Astrocyte (in vitro differentiated cells and primary cell): ENCODE results near the gene NTRK1. TPM values are rescaled to one million over a fixed set of nuclear protein-coding genes. Genes with fewer than 3 reads are reported as not detected.

Experiments
- DNase-seq: peaks from one replicate; pipeline ENCODE4 v3.0.0-alpha.2; 2010; ENCODE audit warnings: low read depth
- FAIRE-seq: peaks from 2 replicates; lab custom pipeline; 2011; peaks lifted over from hg19 to GRCh38; lab: Jason Lieb, UNC
- H2AFZ ChIP-seq: 2 replicates; pipeline ENCODE4 v1.6.0; 2012; ENCODE audit warnings: low read depth, low read length, inconsistent platforms
- H3K27ac ChIP-seq: 2 replicates; pipeline ENCODE4 v1.5.1; 2011; ENCODE audit warnings: low read depth, low read length, inconsistent platforms
- H3K27me3 ChIP-seq: 2 replicates; pipeline ENCODE4 v1.6.0; 2011; ENCODE audit warnings: low read length, inconsistent platforms; ENCODE audit not compliant: insufficient read depth
- H3K36me3 ChIP-seq: 2 replicates; pipeline ENCODE4 v1.5.1; 2011; ENCODE audit warnings: low read length, inconsistent platforms; ENCODE audit not compliant: insufficient read depth
- H3K4me1 ChIP-seq: 2 replicates; pipeline ENCODE4 v1.5.1; 2011; ENCODE audit warnings: low read length, inconsistent platforms; ENCODE audit not compliant: insufficient read depth
- H3K4me2 ChIP-seq: 2 replicates; pipeline ENCODE4 v1.6.0; 2012; ENCODE audit warnings: low read length, inconsistent platforms
- H3K4me3 ChIP-seq: 2 replicates; pipeline ENCODE4 v1.5.1; 2011; ENCODE audit warnings: low read depth, mild to moderate bottlenecking, low read length, inconsistent platforms; ENCODE audit not compliant: insufficient read depth
- H3K79me2 ChIP-seq: 2 replicates; pipeline ENCODE4 v1.6.0; 2012; ENCODE audit warnings: mild to moderate bottlenecking, low read length, inconsistent platforms; ENCODE audit not compliant: insufficient read depth
- H3K9ac ChIP-seq: 2 replicates; pipeline ENCODE4 v1.6.0; 2012; ENCODE audit warnings: mild to moderate bottlenecking, low read length, inconsistent platforms
- H3K9me3 ChIP-seq: 2 replicates; pipeline ENCODE4 v1.5.1; 2012; ENCODE audit warnings: low read depth, mild to moderate bottlenecking, low read length, inconsistent platforms; ENCODE audit not compliant: insufficient read depth
- H4K20me1 ChIP-seq: 2 replicates; pipeline ENCODE4 v1.6.0; 2012; ENCODE audit warnings: low read length, inconsistent platforms; ENCODE audit not compliant: insufficient read depth
- H3K27ac Mint-ChIP-seq: one replicate; pipeline ENCODE4 v1.8.0; 2021; ENCODE audit warnings: mild to moderate bottlenecking, mixed read lengths; ENCODE audit not compliant: unreplicated experiment
- H3K27me3 Mint-ChIP-seq: one replicate; pipeline ENCODE4 v1.8.0; 2021; ENCODE audit warnings: low read depth, mixed read lengths; ENCODE audit not compliant: unreplicated experiment
- H3K36me3 Mint-ChIP-seq: one replicate; pipeline ENCODE4 v1.8.0; 2021; ENCODE audit warnings: low read depth, mixed read lengths; ENCODE audit not compliant: unreplicated experiment
- H3K4me1 Mint-ChIP-seq: one replicate; pipeline ENCODE4 v1.8.0; 2021; ENCODE audit warnings: low read depth, mixed read lengths; ENCODE audit not compliant: unreplicated experiment
- H3K4me3 Mint-ChIP-seq: one replicate; pipeline ENCODE4 v1.8.0; 2021; ENCODE audit warnings: mild to moderate bottlenecking, moderate library complexity, mixed read lengths; ENCODE audit not compliant: unreplicated experiment
- H3K9me3 Mint-ChIP-seq: one replicate; pipeline ENCODE4 v1.8.0; 2021; ENCODE audit warnings: mild to moderate bottlenecking, mixed read lengths; ENCODE audit not compliant: unreplicated experiment
- EZH2 ChIP-seq: IDR thresholded peaks from 2 replicates; pipeline ENCODE4 v1.6.1; 2012; ENCODE audit warnings: mild to moderate bottlenecking, low read length, inconsistent platforms; ENCODE audit not compliant: insufficient read depth
- total RNA-seq: library from RNA; stranded (reverse); gene quantifications from 2 replicates; pipeline ENCODE4 v1.2.1, GENCODE V29; 2021
- TF ChIP-seq, protein P1 (sequence below): IDR thresholded peaks from 2 replicates; pipeline ENCODE4 v1.5.1; 2011; ENCODE audit warnings: low read depth, mild to moderate bottlenecking, inconsistent platforms, low read length, moderate library complexity; ENCODE audit not compliant: insufficient read depth

Gene NTRK1
- total RNA-seq, 1 donor from 2014 or later, result 0.27 TPM

DNA sequence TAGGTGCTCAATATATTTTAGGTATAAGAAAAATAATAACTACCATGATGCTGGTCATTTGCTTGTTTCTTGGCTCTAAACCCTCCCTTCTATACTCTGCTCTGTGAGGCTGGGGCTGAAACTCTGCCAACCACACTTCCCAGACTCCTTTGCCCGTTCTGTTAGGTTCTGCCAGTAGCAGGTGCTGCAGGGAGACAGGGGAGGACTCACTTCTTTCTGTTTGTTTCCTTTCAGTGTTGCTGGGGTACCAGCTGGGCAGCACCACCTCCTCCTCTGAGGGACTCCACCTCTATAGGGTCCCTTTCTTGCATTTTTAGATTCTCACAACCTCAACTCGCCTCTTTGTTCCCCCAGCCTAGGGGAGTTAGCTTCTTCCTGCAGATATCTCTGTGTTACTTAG is 27.1 kb upstream of the NTRK1 start:
- H4K20me1 ChIP-seq, result peaks cover 5% of the 10 kb centered on the region
- FAIRE-seq (no peak), DNase-seq (no peak)
- peaks cover 88% of the 10 kb centered on the region for H3K27me3 Mint-ChIP-seq
- peaks cover 63% of the 10 kb centered on the region for H3K27me3 ChIP-seq
- no peaks in the 10 kb centered on the region for H3K9me3 ChIP-seq
- no peak overlapping the region for H3K4me3 Mint-ChIP-seq
- H3K4me2 ChIP-seq, result no peak overlapping the region
- H3K9ac ChIP-seq, result no peak overlapping the region
- no peaks in the 10 kb centered on the region for H3K79me2 ChIP-seq
- no peaks in the 10 kb centered on the region for H3K4me1 ChIP-seq
- no peaks in the 10 kb centered on the region for H3K9me3 Mint-ChIP-seq
- no peak overlapping the region for H2AFZ ChIP-seq
- peaks cover 5% of the 10 kb centered on the region for H3K36me3 Mint-ChIP-seq
- TF ChIP-seq, protein P1, sequence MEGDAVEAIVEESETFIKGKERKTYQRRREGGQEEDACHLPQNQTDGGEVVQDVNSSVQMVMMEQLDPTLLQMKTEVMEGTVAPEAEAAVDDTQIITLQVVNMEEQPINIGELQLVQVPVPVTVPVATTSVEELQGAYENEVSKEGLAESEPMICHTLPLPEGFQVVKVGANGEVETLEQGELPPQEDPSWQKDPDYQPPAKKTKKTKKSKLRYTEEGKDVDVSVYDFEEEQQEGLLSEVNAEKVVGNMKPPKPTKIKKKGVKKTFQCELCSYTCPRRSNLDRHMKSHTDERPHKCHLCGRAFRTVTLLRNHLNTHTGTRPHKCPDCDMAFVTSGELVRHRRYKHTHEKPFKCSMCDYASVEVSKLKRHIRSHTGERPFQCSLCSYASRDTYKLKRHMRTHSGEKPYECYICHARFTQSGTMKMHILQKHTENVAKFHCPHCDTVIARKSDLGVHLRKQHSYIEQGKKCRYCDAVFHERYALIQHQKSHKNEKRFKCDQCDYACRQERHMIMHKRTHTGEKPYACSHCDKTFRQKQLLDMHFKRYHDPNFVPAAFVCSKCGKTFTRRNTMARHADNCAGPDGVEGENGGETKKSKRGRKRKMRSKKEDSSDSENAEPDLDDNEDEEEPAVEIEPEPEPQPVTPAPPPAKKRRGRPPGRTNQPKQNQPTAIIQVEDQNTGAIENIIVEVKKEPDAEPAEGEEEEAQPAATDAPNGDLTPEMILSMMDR, result no peak
- no peak for TF ChIP-seq EZH2
- no peaks in the 10 kb centered on the region for H3K36me3 ChIP-seq
- no peak overlapping the region for H3K27ac ChIP-seq
- H3K27ac Mint-ChIP-seq, result no peak overlapping the region
- no peak overlapping the region for H3K4me3 ChIP-seq
- no peaks in the 10 kb centered on the region for H3K4me1 Mint-ChIP-seq

DNA sequence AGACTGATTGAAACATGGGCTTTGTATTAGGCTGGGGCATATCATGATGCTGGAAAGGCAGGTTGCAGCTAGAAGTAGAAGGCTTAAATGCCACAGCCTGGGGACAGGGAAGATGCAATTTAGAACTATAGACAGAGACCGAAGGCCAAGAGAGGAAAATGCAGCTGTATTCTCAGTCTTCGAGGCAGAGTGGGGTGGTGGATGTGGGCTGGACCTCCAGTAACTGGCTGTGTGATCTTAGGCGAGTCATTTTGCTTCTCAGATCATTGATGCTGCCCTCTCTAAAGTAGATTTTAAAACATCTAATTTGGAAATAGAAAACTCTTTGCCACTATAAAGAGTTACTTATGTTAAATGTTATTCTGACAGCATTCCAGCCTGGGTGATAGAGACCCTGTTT is 26.3 kb upstream of the NTRK1 start:
- H3K9me3 Mint-ChIP-seq, result no peaks in the 10 kb centered on the region
- H3K4me1 ChIP-seq, result no peaks in the 10 kb centered on the region
- peaks cover 5% of the 10 kb centered on the region for H4K20me1 ChIP-seq
- DNase-seq (no peak), FAIRE-seq (no peak)
- peaks cover 63% of the 10 kb centered on the region for H3K27me3 ChIP-seq
- H3K36me3 Mint-ChIP-seq, result peaks cover 5% of the 10 kb centered on the region
- H3K27ac ChIP-seq, result no peak overlapping the region
- no peak overlapping the region for H3K9ac ChIP-seq
- H3K4me3 ChIP-seq, result no peak overlapping the region
- no peaks in the 10 kb centered on the region for H3K79me2 ChIP-seq
- H3K27me3 Mint-ChIP-seq, result peaks cover 89% of the 10 kb centered on the region
- H3K4me2 ChIP-seq, result no peak overlapping the region
- no peak overlapping the region for H3K4me3 Mint-ChIP-seq
- no peaks in the 10 kb centered on the region for H3K4me1 Mint-ChIP-seq
- H3K27ac Mint-ChIP-seq, result no peak overlapping the region
- TF ChIP-seq EZH2, result no peak
- TF ChIP-seq, protein P1, result no peak
- H2AFZ ChIP-seq, result no peak overlapping the region
- no peaks in the 10 kb centered on the region for H3K9me3 ChIP-seq
- H3K36me3 ChIP-seq, result no peaks in the 10 kb centered on the region

DNA sequence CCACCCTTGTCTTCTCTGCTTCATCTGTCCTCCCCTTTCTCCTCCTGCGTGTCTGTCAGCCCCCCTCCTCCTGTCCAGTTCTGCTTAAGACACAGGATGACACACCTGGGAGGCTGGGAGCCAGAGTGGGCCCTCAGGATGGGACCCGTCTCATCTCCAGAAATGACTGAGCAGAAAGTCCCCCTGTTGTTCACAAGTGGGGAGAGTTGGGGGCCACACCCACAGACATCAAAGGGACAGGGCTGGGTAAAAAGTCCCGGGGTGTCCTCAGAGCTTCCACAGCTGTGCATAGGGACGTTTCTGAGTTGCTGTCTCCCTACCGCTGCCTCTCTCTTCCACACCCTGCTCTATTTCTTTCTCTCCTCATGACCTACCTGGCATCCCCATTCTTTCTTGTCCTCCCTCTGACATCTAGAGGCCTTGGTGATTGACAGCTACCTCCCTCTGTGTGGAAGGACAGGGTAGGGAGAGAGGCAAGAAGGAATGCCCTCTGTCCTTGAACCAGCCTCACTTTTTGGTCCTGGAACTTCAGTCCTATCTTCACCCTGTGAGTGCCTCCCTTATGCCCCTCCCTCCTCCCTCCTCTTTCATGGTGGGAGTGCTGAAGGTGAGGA is 24.5 kb upstream of the NTRK1 start:
- H3K9me3 Mint-ChIP-seq, result no peaks in the 10 kb centered on the region
- H3K4me1 ChIP-seq, result no peaks in the 10 kb centered on the region
- no peak overlapping the region for H3K27ac Mint-ChIP-seq
- H3K4me3 Mint-ChIP-seq, result no peak overlapping the region
- DNase-seq (no peak), FAIRE-seq (no peak)
- no peak overlapping the region for H3K4me2 ChIP-seq
- no peaks in the 10 kb centered on the region for H3K79me2 ChIP-seq
- peaks cover 92% of the 10 kb centered on the region for H3K27me3 Mint-ChIP-seq
- H3K9me3 ChIP-seq, result no peaks in the 10 kb centered on the region
- H2AFZ ChIP-seq, result no peak overlapping the region
- no peak overlapping the region for H3K4me3 ChIP-seq
- no peak for TF ChIP-seq EZH2
- TF ChIP-seq, protein P1, result no peak
- no peak overlapping the region for H3K27ac ChIP-seq
- H3K36me3 ChIP-seq, result no peaks in the 10 kb centered on the region
- H3K9ac ChIP-seq, result no peak overlapping the region
- peaks cover 5% of the 10 kb centered on the region for H3K36me3 Mint-ChIP-seq
- H3K27me3 ChIP-seq, result peaks cover 62% of the 10 kb centered on the region
- H4K20me1 ChIP-seq, result peaks cover 5% of the 10 kb centered on the region
- no peaks in the 10 kb centered on the region for H3K4me1 Mint-ChIP-seq
